ENCODE data around the gene EPG5. TPM values are rescaled to one million over a fixed set of nuclear protein-coding genes. Genes with fewer than 3 reads are reported as not detected.

EPG5 gene
- total RNA-seq, 2 experiments from 2014 or later = 15.3 to 19.0 TPM

DNA sequence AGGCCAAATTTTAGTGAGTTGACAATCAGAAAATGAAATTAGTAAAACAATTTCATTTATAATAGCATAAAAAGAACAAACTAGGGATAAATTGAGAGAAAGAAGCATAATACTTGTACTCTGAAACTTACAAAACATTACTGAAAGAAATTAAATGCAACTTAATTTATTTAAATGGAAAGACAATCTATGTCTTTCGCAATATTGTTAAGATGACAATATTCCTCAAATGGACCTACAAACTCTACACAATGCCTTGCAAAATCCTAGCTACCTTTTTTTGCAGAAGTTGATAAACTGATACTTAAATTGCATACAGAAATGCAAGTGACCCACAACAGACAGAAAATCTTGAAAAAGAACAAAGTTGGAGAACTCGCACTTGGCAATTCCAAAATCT is 9.1 kb downstream of the EPG5 start:
- DNase-seq = no peak
- Mint-ChIP-seq H3K27ac (no peak overlapping the region), H3K27me3 (no peaks in the 10 kb centered on the region), H3K4me3 (no peak overlapping the region), H3K9me3 (no peaks in the 10 kb centered on the region), H3K36me3 (ENCODE audit: low read depth) (peaks cover 27% of the 10 kb centered on the region), H3K4me1 (ENCODE audit: low read depth) (peaks cover 35% of the 10 kb centered on the region)
- intact Hi-C loops (cut with micrococcal nuclease) = no loop called here
- TF ChIP-seq, protein P1, sequence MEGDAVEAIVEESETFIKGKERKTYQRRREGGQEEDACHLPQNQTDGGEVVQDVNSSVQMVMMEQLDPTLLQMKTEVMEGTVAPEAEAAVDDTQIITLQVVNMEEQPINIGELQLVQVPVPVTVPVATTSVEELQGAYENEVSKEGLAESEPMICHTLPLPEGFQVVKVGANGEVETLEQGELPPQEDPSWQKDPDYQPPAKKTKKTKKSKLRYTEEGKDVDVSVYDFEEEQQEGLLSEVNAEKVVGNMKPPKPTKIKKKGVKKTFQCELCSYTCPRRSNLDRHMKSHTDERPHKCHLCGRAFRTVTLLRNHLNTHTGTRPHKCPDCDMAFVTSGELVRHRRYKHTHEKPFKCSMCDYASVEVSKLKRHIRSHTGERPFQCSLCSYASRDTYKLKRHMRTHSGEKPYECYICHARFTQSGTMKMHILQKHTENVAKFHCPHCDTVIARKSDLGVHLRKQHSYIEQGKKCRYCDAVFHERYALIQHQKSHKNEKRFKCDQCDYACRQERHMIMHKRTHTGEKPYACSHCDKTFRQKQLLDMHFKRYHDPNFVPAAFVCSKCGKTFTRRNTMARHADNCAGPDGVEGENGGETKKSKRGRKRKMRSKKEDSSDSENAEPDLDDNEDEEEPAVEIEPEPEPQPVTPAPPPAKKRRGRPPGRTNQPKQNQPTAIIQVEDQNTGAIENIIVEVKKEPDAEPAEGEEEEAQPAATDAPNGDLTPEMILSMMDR (IDR thresholded peaks at IDR 0.05) = no peak
- no peak for ATAC-seq
- ChIA-PET POLR2A (no interaction called here), CTCF (interaction anchor here (1.4 kb wide), 1 partner anchor 151 kb away, joined by 3 read pairs; no protein-coding TSS in a partner anchor)

DNA sequence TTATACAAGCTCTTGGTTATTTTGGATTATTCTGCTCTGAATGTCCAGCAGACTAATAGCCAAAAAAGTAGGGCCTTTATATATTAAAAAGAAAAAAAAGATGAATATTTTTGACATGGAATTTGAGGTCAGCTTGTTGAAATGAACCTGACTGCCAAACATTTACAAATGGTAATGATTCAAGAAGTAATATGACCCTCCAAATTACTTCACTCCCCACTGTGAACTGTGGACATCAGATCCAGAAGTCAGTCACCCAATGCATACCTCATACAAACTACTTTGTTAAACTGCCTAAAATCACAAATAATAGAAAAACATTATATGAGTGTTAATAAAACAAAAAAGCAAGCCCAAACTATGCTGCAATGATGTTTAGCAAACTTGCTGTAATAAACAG is 10.0 kb downstream of the EPG5 start:
- Mint-ChIP-seq H3K4me1 (ENCODE audit: low read depth) (peaks cover 28% of the 10 kb centered on the region), H3K4me3 (no peak overlapping the region), H3K27ac (no peak overlapping the region), H3K27me3 (no peaks in the 10 kb centered on the region), H3K9me3 (no peaks in the 10 kb centered on the region), H3K36me3 (ENCODE audit: low read depth) (peaks cover 29% of the 10 kb centered on the region)
- DNase-seq (no peak), ATAC-seq (no peak)
- intact Hi-C loops (cut with micrococcal nuclease) = no loop called here
- POLR2A ChIA-PET = no interaction called here
- CTCF ChIA-PET = no interaction called here
- TF ChIP-seq, protein P1 (IDR thresholded peaks at IDR 0.05) = no peak

DNA sequence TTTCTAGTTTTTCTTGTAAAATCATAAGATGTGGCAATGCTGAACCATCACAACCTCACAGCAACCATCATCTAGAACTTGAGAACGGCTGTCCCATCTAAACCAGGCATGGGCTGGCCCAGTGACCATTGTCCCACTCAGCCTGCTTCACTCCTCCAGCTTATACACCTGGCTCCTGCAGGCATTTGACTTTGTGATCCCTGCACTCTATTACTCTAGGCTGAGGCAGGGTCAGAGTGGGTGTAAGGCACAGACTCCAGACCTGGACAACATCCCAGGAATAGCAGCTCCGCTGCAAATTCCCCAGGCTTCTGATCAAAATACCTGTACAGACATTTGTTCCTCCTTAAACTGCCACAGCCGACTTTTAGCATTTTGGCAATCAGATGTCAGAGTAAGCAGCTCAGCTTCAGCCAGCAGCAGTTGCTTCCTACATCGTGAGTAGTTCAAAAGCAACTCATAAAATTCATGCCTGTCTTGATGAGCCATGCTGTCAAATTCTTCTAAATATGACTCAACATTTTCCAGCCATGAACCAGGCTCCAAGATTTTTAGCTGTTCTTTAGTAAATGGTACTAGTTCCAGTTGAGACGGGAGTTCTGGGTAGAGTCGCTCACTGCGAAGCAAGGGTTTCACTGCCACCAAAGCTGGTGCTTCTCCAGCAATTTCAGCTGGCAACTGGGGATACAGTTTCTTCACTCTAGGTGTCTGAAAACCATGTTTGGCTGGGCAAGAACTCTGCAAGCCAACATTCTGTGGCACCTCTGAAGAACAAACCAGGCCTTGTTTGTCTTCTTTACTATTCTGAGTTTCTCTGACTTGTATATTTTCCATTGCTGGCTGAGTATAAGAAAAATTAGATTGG is 12.8 kb downstream of the EPG5 start:
- no peak overlapping the region for H3K27ac Mint-ChIP-seq
- no peaks in the 10 kb centered on the region for H3K27me3 Mint-ChIP-seq

DNA sequence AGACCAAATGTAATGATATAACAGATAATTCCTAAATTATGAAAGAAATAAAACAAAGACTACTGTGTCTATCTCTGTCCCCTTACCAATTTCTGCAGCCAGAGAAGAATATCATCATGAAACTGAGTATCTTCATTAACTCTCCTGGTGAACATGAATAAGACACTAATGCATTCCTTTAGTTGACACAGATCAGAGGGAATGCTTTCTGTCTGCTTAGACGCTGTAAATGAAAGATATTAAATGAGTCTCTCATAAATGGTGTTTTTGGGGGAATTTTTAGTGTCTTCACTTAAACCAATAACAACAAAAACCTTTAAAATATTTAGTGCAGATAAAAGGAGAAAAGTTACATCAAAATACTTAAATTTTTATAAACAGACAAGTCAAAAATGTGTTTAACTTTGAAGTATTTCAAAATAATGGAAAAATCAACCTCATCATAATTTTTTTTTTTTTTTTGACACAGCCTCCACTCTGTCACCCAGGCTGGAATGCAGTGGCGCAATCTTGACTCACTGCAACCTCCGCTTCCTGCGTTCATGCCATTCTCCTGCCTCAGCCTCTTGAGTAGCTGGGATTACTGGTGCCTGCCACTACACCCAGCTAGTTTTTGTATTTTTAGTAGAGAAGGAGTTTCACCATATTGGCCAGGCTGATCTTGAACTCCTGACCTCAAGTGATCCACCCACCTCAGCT is 16.0 kb downstream of the EPG5 start:
- Mint-ChIP-seq H3K27ac (no peak overlapping the region), H3K4me3 (no peak overlapping the region), H3K27me3 (no peaks in the 10 kb centered on the region), H3K36me3 (ENCODE audit: low read depth) (peaks cover 61% of the 10 kb centered on the region), H3K4me1 (ENCODE audit: low read depth) (peaks cover 2% of the 10 kb centered on the region), H3K9me3 (no peaks in the 10 kb centered on the region)
- intact Hi-C loops (cut with micrococcal nuclease) = no loop called here
- TF ChIP-seq, protein P1 (IDR thresholded peaks at IDR 0.05) = no peak
- no peak for DNase-seq
- CTCF ChIA-PET = no interaction called here
- no peak for ATAC-seq
- POLR2A ChIA-PET = no interaction called here

More for the DNA sequence above, 12.8 kb downstream of the EPG5 start:
- ATAC-seq (no peak), DNase-seq (no peak)
- H3K4me3 Mint-ChIP-seq = no peak overlapping the region
- TF ChIP-seq, protein P1 (IDR thresholded peaks at IDR 0.05) = no peak
- H3K4me1 Mint-ChIP-seq (ENCODE audit: low read depth) = peaks cover 12% of the 10 kb centered on the region
- no peaks in the 10 kb centered on the region for H3K9me3 Mint-ChIP-seq
- intact Hi-C loops (cut with micrococcal nuclease) = no loop called here
- ChIA-PET CTCF (interaction anchor here (1.7 kb wide), 1 partner anchor 13 kb away, joined by 5 read pairs; no protein-coding TSS in a partner anchor), POLR2A (no interaction called here)
- H3K36me3 Mint-ChIP-seq (ENCODE audit: low read depth) = peaks cover 40% of the 10 kb centered on the region

DNA sequence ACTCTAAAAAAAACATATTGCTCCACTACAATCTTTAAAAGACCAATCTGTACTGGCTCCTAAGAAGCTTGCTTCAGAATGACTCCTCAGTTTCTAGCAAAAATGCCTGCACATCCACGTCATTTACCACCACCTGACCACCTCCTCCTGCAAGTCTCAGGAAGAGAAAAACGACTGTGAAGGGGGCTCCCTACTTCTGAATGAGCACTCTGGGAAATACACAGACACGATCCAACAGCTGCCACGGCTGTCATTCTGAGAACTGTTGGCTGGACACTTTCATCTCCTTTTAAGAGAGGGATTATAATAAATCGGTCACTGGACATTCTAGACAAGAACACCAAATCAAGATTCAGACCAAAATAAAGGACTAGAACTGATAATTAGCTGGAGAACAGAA is 21.5 kb downstream of the EPG5 start:
- Mint-ChIP-seq H3K27ac (no peak overlapping the region), H3K4me3 (no peak overlapping the region), H3K27me3 (no peaks in the 10 kb centered on the region), H3K9me3 (no peaks in the 10 kb centered on the region), H3K36me3 (ENCODE audit: low read depth) (peaks cover 59% of the 10 kb centered on the region), H3K4me1 (ENCODE audit: low read depth) (peaks cover 7% of the 10 kb centered on the region)
- DNase-seq = no peak
- CTCF ChIA-PET = interaction anchor here (1.0 to 4.0 kb wide), 3 partner anchors 9 to 127 kb away, joined by 3 to 18 read pairs (median 4); partner anchors contain the start of gene PSTPIP2
- ATAC-seq = no peak
- POLR2A ChIA-PET = interaction anchor here (0.6 to 1.5 kb wide), 6 partner anchors 15 to 1015 kb away, joined by 3 read pairs; no protein-coding TSS in a partner anchor
- TF ChIP-seq, protein P1 (IDR thresholded peaks at IDR 0.05) = no peak
- intact Hi-C loops (cut with micrococcal nuclease) = no loop called here

Data from activated CD8-positive, alpha-beta T cell treated with anti-CD3 and anti-CD28 coated beads for 36 hours (primary cell).